ENCODE results near the gene SV2A. TPM values are rescaled to one million over a fixed set of nuclear protein-coding genes. Genes with fewer than 3 reads are reported as not detected.
A peak's percentile ranks its signal among the peaks of the same experiment; 100 is the strongest.

The SV2A gene
- total and polyA plus RNA-seq, 4 donors = 4.3 to 20.5 (median 14.9) TPM

DNA sequence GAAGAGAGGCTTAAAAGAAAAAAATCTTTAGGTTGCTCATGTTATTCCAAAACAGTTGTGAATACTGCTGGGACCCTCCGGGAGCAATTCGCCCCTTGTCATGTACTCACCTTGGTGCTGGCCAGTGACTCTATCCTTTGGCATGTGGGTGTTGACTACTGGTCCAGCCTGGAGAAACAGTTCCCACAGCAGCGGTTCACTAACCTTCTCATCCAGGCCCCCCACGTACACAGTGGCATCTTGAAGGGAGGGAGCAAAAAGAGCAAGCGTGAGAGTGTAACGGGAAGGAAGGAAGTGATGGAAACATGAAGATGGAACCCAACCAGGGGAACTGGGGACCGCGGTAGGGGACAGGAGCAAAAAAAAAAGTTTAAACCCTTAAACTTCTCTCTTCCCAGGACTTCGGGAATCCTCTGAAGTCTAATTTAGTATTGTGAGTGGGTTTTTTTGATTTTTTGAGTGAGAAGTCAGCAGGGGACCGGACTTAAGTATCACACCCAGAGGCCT is 9.5 kb upstream of the SV2A start:
- ATAC-seq (ENCODE audit: low FRiP score) = no peak
- DNase-seq = peak in 1 of 2 donors; percentile 19
- Histone ChIP-seq H3K9me3 (ENCODE audit: control insufficient read depth, low read length) (no peaks in the 10 kb centered on the region), H3K4me1 (ENCODE audit: control insufficient read depth in 1 of 2, insufficient read depth in 2 of 2, low read length in 2 of 2) (peaks cover 0 to 3% of the 10 kb centered on the region in 2 donors), H3K27me3 (ENCODE audit: control insufficient read depth in 1 of 2, insufficient read depth in 2 of 2, low read length in 1 of 2) (no peaks in the 10 kb centered on the region), H3K27ac (ENCODE audit: low read depth in 1 of 2, low read length in 2 of 2) (peak overlapping the region in 1 of 2 donors; percentile 53), H3K4me3 (ENCODE audit: low read length in 2 of 2) (peak overlapping the region; percentile 76 to 92), H3K36me3 (ENCODE audit: control insufficient read depth in 1 of 2, insufficient read depth in 2 of 2, low read length in 1 of 2) (peaks cover 8 to 13% of the 10 kb centered on the region in 2 donors)
- intact Hi-C loops (cut with DNase I) = loop anchor here in 1 of 2 donors (5.0 kb wide), 1 partner anchor 35 kb away; no protein-coding TSS in a partner anchor
- WGBS, 2 donors = 1 to 4% methylated on average over 10 of the region's 10 CpGs

- Histone ChIP-seq H3K36me3 (ENCODE audit: control insufficient read depth in 1 of 2, insufficient read depth in 2 of 2, low read length in 1 of 2) (peaks cover 8 to 13% of the 10 kb centered on the region in 2 donors), H3K4me1 (ENCODE audit: control insufficient read depth in 1 of 2, insufficient read depth in 2 of 2, low read length in 2 of 2) (peaks cover 0 to 3% of the 10 kb centered on the region in 2 donors), H3K9me3 (ENCODE audit: control insufficient read depth, low read length) (no peaks in the 10 kb centered on the region), H3K27ac (ENCODE audit: low read depth in 1 of 2, low read length in 2 of 2) (no peak overlapping the region), H3K27me3 (ENCODE audit: control insufficient read depth in 1 of 2, insufficient read depth in 2 of 2, low read length in 1 of 2) (no peaks in the 10 kb centered on the region), H3K4me3 (ENCODE audit: low read length in 2 of 2) (no peak overlapping the region)
- intact Hi-C loops (cut with DNase I) = loop anchor here in 1 of 2 donors (5.0 kb wide), 1 partner anchor 34 kb away; no protein-coding TSS in a partner anchor
- peak in 1 of 2 donors; percentile 56 for DNase-seq
- no peak for ATAC-seq (ENCODE audit: low FRiP score)
- WGBS, 2 donors = 91 to 92% methylated on average over 9 of the region's 9 CpGs
Observed at GRCh38 chr1:149926296-149926695, 8.7 kb upstream of the SV2A start.

- intact Hi-C loops (cut with DNase I) = loop anchor here in 1 of 2 donors (5.0 kb wide), 1 partner anchor 33 kb away; no protein-coding TSS in a partner anchor
Observed at GRCh38 chr1:149925751-149926150, 8.1 kb upstream of the SV2A start.

DNA sequence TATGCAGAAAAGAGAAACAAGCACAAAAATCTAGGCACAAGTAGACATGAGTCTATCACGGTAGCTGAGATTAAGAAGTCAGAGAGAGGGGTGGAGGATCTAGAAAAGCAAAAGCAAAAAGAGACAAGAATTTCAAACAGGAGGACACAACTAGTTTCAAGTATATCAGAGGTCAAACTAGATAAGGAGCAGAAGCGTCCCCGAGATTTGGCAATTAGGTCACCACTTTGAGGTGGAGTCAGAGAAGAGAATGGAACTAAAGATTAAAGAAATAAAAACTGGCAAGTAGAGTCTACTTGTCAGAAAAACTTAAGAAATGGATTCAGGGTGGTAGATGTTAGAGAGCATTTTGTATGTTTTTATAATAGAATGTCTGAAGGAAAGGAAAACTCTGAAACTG is 7.7 kb upstream of the SV2A start:
- Histone ChIP-seq H3K4me1 (ENCODE audit: control insufficient read depth in 1 of 2, insufficient read depth in 2 of 2, low read length in 2 of 2) (peaks cover 0 to 3% of the 10 kb centered on the region in 2 donors), H3K27me3 (ENCODE audit: control insufficient read depth in 1 of 2, insufficient read depth in 2 of 2, low read length in 1 of 2) (no peaks in the 10 kb centered on the region), H3K9me3 (ENCODE audit: control insufficient read depth, low read length) (no peaks in the 10 kb centered on the region), H3K36me3 (ENCODE audit: control insufficient read depth in 1 of 2, insufficient read depth in 2 of 2, low read length in 1 of 2) (peaks cover 8 to 13% of the 10 kb centered on the region in 2 donors), H3K27ac (ENCODE audit: low read depth in 1 of 2, low read length in 2 of 2) (no peak overlapping the region), H3K4me3 (ENCODE audit: low read length in 2 of 2) (no peak overlapping the region)
- DNase-seq = no peak
- intact Hi-C loops (cut with DNase I) = loop anchor here in 1 of 2 donors (5.0 kb wide), 1 partner anchor 33 kb away; no protein-coding TSS in a partner anchor
- 79 to 88% methylated on average over 3 of the region's 3 CpGs for WGBS, 2 donors
- no peak for ATAC-seq (ENCODE audit: low FRiP score)

More at GRCh38 chr1:149925751-149926150, 8.1 kb upstream of the SV2A start:
- WGBS, 2 donors = 81 to 86% methylated on average over 2 of the region's 2 CpGs
- H3K4me1 ChIP-seq (ENCODE audit: control insufficient read depth in 1 of 2, insufficient read depth in 2 of 2, low read length in 2 of 2) = peaks cover 0 to 3% of the 10 kb centered on the region in 2 donors
- H3K27me3 ChIP-seq (ENCODE audit: control insufficient read depth in 1 of 2, insufficient read depth in 2 of 2, low read length in 1 of 2) = no peaks in the 10 kb centered on the region
- H3K9me3 ChIP-seq (ENCODE audit: control insufficient read depth, low read length) = no peaks in the 10 kb centered on the region
- H3K27ac ChIP-seq (ENCODE audit: low read depth in 1 of 2, low read length in 2 of 2) = no peak overlapping the region
- peaks cover 8 to 13% of the 10 kb centered on the region in 2 donors for H3K36me3 ChIP-seq (ENCODE audit: control insufficient read depth in 1 of 2, insufficient read depth in 2 of 2, low read length in 1 of 2)
- no peak overlapping the region for H3K4me3 ChIP-seq (ENCODE audit: low read length in 2 of 2)
- DNase-seq (peak in 1 of 2 donors; percentile 37), ATAC-seq (ENCODE audit: low FRiP score) (no peak)

DNA sequence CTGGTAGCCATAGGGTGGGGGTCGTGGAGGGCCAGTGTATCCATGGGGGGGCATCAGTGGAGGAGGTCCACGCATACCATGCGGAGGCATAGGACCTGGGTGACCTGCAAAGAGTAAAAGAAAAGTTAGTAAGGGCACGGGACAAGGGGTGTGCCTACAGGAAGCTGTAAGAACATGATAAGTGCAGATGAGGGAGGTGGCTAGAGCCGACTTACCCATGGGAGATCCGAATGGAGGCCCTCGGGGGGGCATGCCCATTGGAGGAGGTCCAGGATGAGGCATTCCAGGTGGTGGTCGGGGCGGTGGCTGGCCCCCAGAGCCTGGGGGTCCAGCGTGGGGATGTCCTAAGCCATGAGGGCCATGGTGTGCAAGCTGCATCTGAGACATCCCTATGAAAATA is 6.0 kb upstream of the SV2A start:
- intact Hi-C loops (cut with DNase I) = no loop called here
- Histone ChIP-seq H3K4me3 (ENCODE audit: low read length in 2 of 2) (no peak overlapping the region), H3K36me3 (ENCODE audit: control insufficient read depth in 1 of 2, insufficient read depth in 2 of 2, low read length in 1 of 2) (peaks cover 8 to 10% of the 10 kb centered on the region in 2 donors), H3K27ac (ENCODE audit: low read depth in 1 of 2, low read length in 2 of 2) (no peak overlapping the region), H3K4me1 (ENCODE audit: control insufficient read depth in 1 of 2, insufficient read depth in 2 of 2, low read length in 2 of 2) (peaks cover 0 to 3% of the 10 kb centered on the region in 2 donors), H3K9me3 (ENCODE audit: control insufficient read depth, low read length) (no peaks in the 10 kb centered on the region), H3K27me3 (ENCODE audit: control insufficient read depth in 1 of 2, insufficient read depth in 2 of 2, low read length in 1 of 2) (no peaks in the 10 kb centered on the region)
- DNase-seq = no peak
- 82 to 84% methylated on average over 10 of the region's 10 CpGs for WGBS, 2 donors
- ATAC-seq (ENCODE audit: low FRiP score) = no peak

- Histone ChIP-seq H3K9me3 (ENCODE audit: control insufficient read depth, low read length) (no peaks in the 10 kb centered on the region), H3K27ac (ENCODE audit: low read depth in 1 of 2, low read length in 2 of 2) (peak overlapping the region in 1 of 2 donors; percentile 13), H3K27me3 (ENCODE audit: control insufficient read depth in 1 of 2, insufficient read depth in 2 of 2, low read length in 1 of 2) (no peaks in the 10 kb centered on the region), H3K4me1 (ENCODE audit: control insufficient read depth in 1 of 2, insufficient read depth in 2 of 2, low read length in 2 of 2) (no peaks in the 10 kb centered on the region), H3K4me3 (ENCODE audit: low read length in 2 of 2) (peak overlapping the region; percentile 86 to 93), H3K36me3 (ENCODE audit: control insufficient read depth in 1 of 2, insufficient read depth in 2 of 2, low read length in 1 of 2) (peaks cover 0 to 2% of the 10 kb centered on the region in 2 donors)
- ATAC-seq (ENCODE audit: low FRiP score) (no peak), DNase-seq (no peak)
- WGBS, 2 donors = 0 to 2% methylated on average over 10 of the region's 10 CpGs
- intact Hi-C loops (cut with DNase I) = no loop called here
Observed at GRCh38 chr1:149916898-149917252, 769 bp downstream of the SV2A start.

GRCh38 chr1:149916193-149916897 is 1.3 kb downstream of the SV2A start:
- DNase-seq = no peak
- 3 to 5% methylated on average over 9 of the region's 9 CpGs for WGBS, 2 donors
- Histone ChIP-seq H3K4me1 (ENCODE audit: control insufficient read depth in 1 of 2, insufficient read depth in 2 of 2, low read length in 2 of 2) (no peaks in the 10 kb centered on the region), H3K27me3 (ENCODE audit: control insufficient read depth in 1 of 2, insufficient read depth in 2 of 2, low read length in 1 of 2) (no peaks in the 10 kb centered on the region), H3K36me3 (ENCODE audit: control insufficient read depth in 1 of 2, insufficient read depth in 2 of 2, low read length in 1 of 2) (peaks cover 0 to 2% of the 10 kb centered on the region in 2 donors), H3K27ac (ENCODE audit: low read depth in 1 of 2, low read length in 2 of 2) (peak overlapping the region in 1 of 2 donors; percentile 64), H3K9me3 (ENCODE audit: control insufficient read depth, low read length) (no peaks in the 10 kb centered on the region), H3K4me3 (ENCODE audit: low read length in 2 of 2) (peak overlapping the region; percentile 86 to 93)
- ATAC-seq (ENCODE audit: low FRiP score) = peak; percentile 20
- intact Hi-C loops (cut with DNase I) = no loop called here

DNA sequence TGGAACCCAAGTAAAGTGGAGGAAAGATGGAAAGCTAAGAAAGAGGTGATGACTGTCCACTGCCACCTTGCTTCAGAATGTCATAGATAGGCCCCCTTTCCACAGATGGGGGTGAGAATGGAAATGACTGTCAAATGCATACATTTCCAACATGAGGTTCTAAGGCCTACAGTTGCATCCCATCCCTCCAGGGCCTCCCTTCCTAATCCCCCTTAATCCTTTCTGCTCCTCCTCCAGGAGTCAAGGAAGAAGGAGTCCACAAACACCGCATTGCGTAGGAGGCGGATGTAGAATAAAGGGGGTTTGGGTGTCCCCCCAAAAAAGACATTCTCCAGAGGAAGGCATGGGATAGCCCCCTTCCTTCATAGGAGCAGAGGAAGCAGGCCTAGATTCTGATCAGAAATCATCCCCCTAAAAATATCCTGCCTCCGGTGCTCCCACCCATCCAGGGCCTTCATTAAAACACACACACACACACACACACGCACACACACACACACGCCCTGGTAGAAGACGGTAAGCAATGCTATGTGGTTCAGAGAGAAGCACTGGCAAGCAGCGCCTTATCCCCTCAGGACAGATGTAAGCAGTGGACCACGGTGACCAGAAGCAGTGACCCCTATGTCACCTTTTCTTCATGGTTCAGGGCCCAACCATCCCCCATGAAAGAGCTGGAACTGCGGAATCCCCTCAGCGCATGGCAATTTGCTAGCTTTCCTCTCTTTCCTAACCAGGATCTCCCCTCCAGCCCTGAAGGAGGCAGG is 2.0 kb downstream of the SV2A start:
- H3K36me3 ChIP-seq (ENCODE audit: control insufficient read depth in 1 of 2, insufficient read depth in 2 of 2, low read length in 1 of 2) = peaks cover 0 to 2% of the 10 kb centered on the region in 2 donors
- 72 to 77% methylated on average over 11 of the region's 11 CpGs for WGBS, 2 donors
- intact Hi-C loops (cut with DNase I) = no loop called here

More for the DNA sequence above, 2.0 kb downstream of the SV2A start:
- peak overlapping the region in 1 of 2 donors; percentile 64 for H3K27ac ChIP-seq (ENCODE audit: low read depth in 1 of 2, low read length in 2 of 2)
- no peak overlapping the region for H3K4me3 ChIP-seq (ENCODE audit: low read length in 2 of 2)
- no peaks in the 10 kb centered on the region for H3K27me3 ChIP-seq (ENCODE audit: control insufficient read depth in 1 of 2, insufficient read depth in 2 of 2, low read length in 1 of 2)
- DNase-seq (no peak), ATAC-seq (ENCODE audit: low FRiP score) (no peak)
- no peaks in the 10 kb centered on the region for H3K4me1 ChIP-seq (ENCODE audit: control insufficient read depth in 1 of 2, insufficient read depth in 2 of 2, low read length in 2 of 2)
- no peaks in the 10 kb centered on the region for H3K9me3 ChIP-seq (ENCODE audit: control insufficient read depth, low read length)

All from aorta (tissue), 5 donors.